B cell (primary cell): Measurements from ENCODE around the gene HARBI1. TPM values are rescaled to one million over a fixed set of nuclear protein-coding genes. Genes with fewer than 3 reads are reported as not detected.

Source experiments
- ATAC-seq: fragments of 200-7000 bp; cut with Tn5 transposase; one replicate; pipeline ENCODE4 v1.10.0; 2021; ENCODE audit warnings: low read depth, mild to moderate bottlenecking, moderate number of reproducible peaks, moderate library complexity
- CTCF ChIA-PET: fragments of 350-600 bp; sonication (Branson Sonifier 250); formaldehyde crosslinking; loops from one replicate; lab custom pipeline; 2021; ENCODE audit warnings: antibody characterized with exemption, inconsistent platforms; lab: Charles Lee
- POLR2A ChIA-PET: fragments of 350-600 bp; sonication (Branson Sonifier 250); formaldehyde crosslinking; loops from one replicate; lab custom pipeline; 2021; ENCODE audit warnings: antibody characterized with exemption; lab: Charles Lee
- DNase-seq: peaks from one replicate; pipeline ENCODE4 v3.0.0; 2013
- H2AFZ ChIP-seq: 2 replicates; pipeline ENCODE4 v1.6.1; 2012; ENCODE audit warnings: mild to moderate bottlenecking, low read depth, low read length; ENCODE audit not compliant: insufficient read depth, poor library complexity, severe bottlenecking
- H3K27ac ChIP-seq, 2 donors: 1 replicate in 1 of 2; 2 replicates in 1 of 2; pipeline ENCODE4 v1.5.1; 2012 to 2013; ENCODE audit warnings: low read length in 2 of 2, mild to moderate bottlenecking in 2 of 2, moderate library complexity in 1 of 2
- H3K27me3 ChIP-seq, 4 experiments: fragments of 200-600 bp in 1 of 4; sonication (generic) in 1 of 4; replicated peaks in 1 of 4; 1 replicate in 2 of 4; 2 replicates in 2 of 4; pipeline versions ENCODE4 v1.6.1 to v1.7.0; 2013 to 2016; ENCODE audit warnings: low read length in 3 of 4, mild to moderate bottlenecking in 2 of 4, mixed read lengths in 1 of 4, moderate library complexity in 1 of 4; ENCODE audit not compliant: insufficient read depth in 4 of 4, control insufficient read depth in 3 of 4; ENCODE audit errors: control extremely low read depth in 1 of 4
- H3K36me3 ChIP-seq, 2 experiments: replicated peaks in 1 of 2; 1 replicate in 1 of 2; 2 replicates in 1 of 2; pipeline versions ENCODE4 v1.6.1 to v1.7.1; 2013; ENCODE audit warnings: low read length in 1 of 2; ENCODE audit not compliant: insufficient read depth in 2 of 2, control insufficient read depth in 1 of 2; ENCODE audit errors: control extremely low read depth in 1 of 2, extremely low read depth in 1 of 2
- H3K4me1 ChIP-seq, 2 donors: fragments of 200-600 bp in 1 of 2; sonication (generic) in 1 of 2; 1 replicate in 1 of 2; 2 replicates in 1 of 2; pipeline versions ENCODE4 v1.5.1 to v1.6.1; 2013 to 2017; ENCODE audit warnings: low read length in 2 of 2; ENCODE audit not compliant: control insufficient read depth in 2 of 2, insufficient read depth in 2 of 2
- H3K4me2 ChIP-seq: replicated peaks from 2 replicates; pipeline ENCODE3; 2012; ENCODE audit warnings: mild to moderate bottlenecking, low read depth, low read length; ENCODE audit not compliant: poor library complexity, severe bottlenecking
- H3K4me3 ChIP-seq, 5 experiments: fragments of 200-600 bp in 1 of 5; sonication (generic) in 1 of 5; 1 replicate in 3 of 5; 2 replicates in 2 of 5; pipeline versions ENCODE4 v1.5.1 to v1.7.0; 2011 to 2016; ENCODE audit warnings: low read length in 4 of 5, mild to moderate bottlenecking in 4 of 5, low read depth in 2 of 5, control low read depth in 1 of 5, moderate library complexity in 1 of 5; ENCODE audit not compliant: insufficient read depth in 1 of 5; ENCODE audit errors: control extremely low read depth in 1 of 5, extremely low read depth in 1 of 5
- H3K79me2 ChIP-seq: fragments of 200-600 bp; sonication (generic); one replicate; pipeline ENCODE4 v1.6.0; 2016; ENCODE audit warnings: low read length; ENCODE audit not compliant: control insufficient read depth, insufficient read depth
- H3K9ac ChIP-seq: fragments of 200-600 bp; sonication (generic); 2 replicates; pipeline ENCODE4 v1.6.1; 2017; ENCODE audit warnings: mild to moderate bottlenecking, low read length, moderate library complexity
- H3K9me3 ChIP-seq, 3 donors: one replicate each; pipeline versions ENCODE4 v1.6.1 to v1.7.1; 2013; ENCODE audit warnings: low read length in 2 of 3; ENCODE audit not compliant: control insufficient read depth in 2 of 3, insufficient read depth in 1 of 3; ENCODE audit errors: control extremely low read depth in 1 of 3
- H4K20me1 ChIP-seq: 2 replicates; pipeline ENCODE4 v1.6.0; 2012; ENCODE audit warnings: mild to moderate bottlenecking, low read length; ENCODE audit not compliant: insufficient read depth, control insufficient read depth, poor library complexity, severe bottlenecking
- H3K27ac Mint-ChIP-seq: one replicate; pipeline ENCODE4 v1.8.0; 2021; ENCODE audit warnings: mixed read lengths
- H3K27me3 Mint-ChIP-seq: one replicate; pipeline ENCODE4 v1.8.0; 2021; ENCODE audit warnings: mixed read lengths
- H3K4me1 Mint-ChIP-seq: one replicate; pipeline ENCODE4 v1.8.0; 2021; ENCODE audit warnings: mixed read lengths
- H3K4me3 Mint-ChIP-seq: one replicate; pipeline ENCODE4 v1.8.0; 2021; ENCODE audit warnings: mixed read lengths
- H3K9me3 Mint-ChIP-seq: one replicate; pipeline ENCODE4 v1.8.0; 2022; ENCODE audit warnings: mixed read lengths; ENCODE audit not compliant: insufficient read depth
- EZH2 ChIP-seq: IDR thresholded peaks from 2 replicates; pipeline ENCODE4 v1.6.1; 2012; ENCODE audit warnings: borderline replicate concordance, low read depth, mild to moderate bottlenecking, moderate library complexity, low read length; ENCODE audit not compliant: insufficient read depth, poor library complexity, severe bottlenecking
- WGBS: methylation state at CpG from one replicate; pipeline ENCODE4 v1.1.5; 2013; ENCODE audit warnings: missing lambda C conversion rate; ENCODE audit not compliant: insufficient coverage; 5-methylcytosine and 5-hydroxymethylcytosine counted together
- intact Hi-C: fragments of 100-400 bp; cut with micrococcal nuclease; formaldehyde crosslinking; loops from one replicate; pipeline ENCODE4 v1.10.0; 2022
- polyA plus RNA-seq: library from polyadenylated mRNA; depleted of rRNA; stranded (reverse); fragments of >200 nt; gene quantifications from 2 replicates; pipeline ENCODE4 v1.2.3, GENCODE V29; 2012
- total RNA-seq, 2 donors: library from RNA; stranded (reverse); fragments of 120-200 nt in 1 of 2; gene quantifications; 1 replicate in 1 of 2; 2 replicates in 1 of 2; pipeline versions ENCODE4 v1.2.3 to v1.2.4, GENCODE V29; 2013 to 2022
- TF ChIP-seq, protein P1 (sequence below): fragments of 200-600 bp; IDR thresholded peaks from one replicate; pipeline ENCODE4 v1.8.0; 2022; ENCODE audit warnings: antibody characterized with exemption, mild to moderate bottlenecking

HARBI1 gene
- total and polyA plus RNA-seq, 2 donors (not counting 1 experiment from before 2014, with no cell fraction given), result 7.7 to 8.0 TPM

GRCh38 chr11:46649180-46649738 lies 32.2 kb upstream of the HARBI1 start:
- Histone ChIP-seq H4K20me1 (no peaks in the 10 kb centered on the region), H3K79me2 (peaks cover 4% of the 10 kb centered on the region), H3K9ac (no peak overlapping the region), H3K9me3 (no peaks in the 10 kb centered on the region), H3K27me3 (no peaks in the 10 kb centered on the region), H3K4me3 (no peak overlapping the region), H3K4me2 (no peak overlapping the region), H2AFZ (no peak overlapping the region), H3K36me3 (peaks cover 23 to 81% of the 10 kb centered on the region in 2 experiments), H3K4me1 (no peaks in the 10 kb centered on the region), H3K27ac (no peak overlapping the region)
- DNase-seq, result no peak
- no peak for ATAC-seq
- Mint-ChIP-seq H3K27me3 (no peaks in the 10 kb centered on the region), H3K27ac (no peak overlapping the region), H3K4me3 (no peak overlapping the region), H3K4me1 (no peaks in the 10 kb centered on the region), H3K9me3 (no peaks in the 10 kb centered on the region)
- no peak for TF ChIP-seq EZH2
- TF ChIP-seq, protein P1, sequence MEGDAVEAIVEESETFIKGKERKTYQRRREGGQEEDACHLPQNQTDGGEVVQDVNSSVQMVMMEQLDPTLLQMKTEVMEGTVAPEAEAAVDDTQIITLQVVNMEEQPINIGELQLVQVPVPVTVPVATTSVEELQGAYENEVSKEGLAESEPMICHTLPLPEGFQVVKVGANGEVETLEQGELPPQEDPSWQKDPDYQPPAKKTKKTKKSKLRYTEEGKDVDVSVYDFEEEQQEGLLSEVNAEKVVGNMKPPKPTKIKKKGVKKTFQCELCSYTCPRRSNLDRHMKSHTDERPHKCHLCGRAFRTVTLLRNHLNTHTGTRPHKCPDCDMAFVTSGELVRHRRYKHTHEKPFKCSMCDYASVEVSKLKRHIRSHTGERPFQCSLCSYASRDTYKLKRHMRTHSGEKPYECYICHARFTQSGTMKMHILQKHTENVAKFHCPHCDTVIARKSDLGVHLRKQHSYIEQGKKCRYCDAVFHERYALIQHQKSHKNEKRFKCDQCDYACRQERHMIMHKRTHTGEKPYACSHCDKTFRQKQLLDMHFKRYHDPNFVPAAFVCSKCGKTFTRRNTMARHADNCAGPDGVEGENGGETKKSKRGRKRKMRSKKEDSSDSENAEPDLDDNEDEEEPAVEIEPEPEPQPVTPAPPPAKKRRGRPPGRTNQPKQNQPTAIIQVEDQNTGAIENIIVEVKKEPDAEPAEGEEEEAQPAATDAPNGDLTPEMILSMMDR, result no peak
- intact Hi-C loops, result no loop called here
- ChIA-PET CTCF (no interaction called here), POLR2A (no interaction called here)
- 100% methylated on average over 1 of the region's 2 CpGs for WGBS

DNA sequence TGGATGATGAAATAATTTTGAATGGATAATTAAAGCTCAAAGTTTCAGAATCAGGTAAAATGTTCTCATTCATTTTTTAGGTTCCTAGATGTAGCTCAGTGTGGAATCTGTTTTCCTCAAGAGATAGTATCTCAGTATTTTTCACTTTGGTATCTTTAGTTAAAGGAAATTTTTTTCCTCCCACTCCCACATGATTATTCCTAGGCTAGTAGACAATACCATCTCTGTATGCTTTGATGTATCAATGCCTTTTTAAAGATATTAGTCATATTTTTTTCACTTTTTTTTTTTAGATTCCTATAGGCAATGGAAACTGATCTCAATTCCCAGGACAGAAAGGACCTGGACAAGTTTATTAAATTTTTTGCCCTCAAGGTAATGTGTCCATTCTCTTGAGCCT lies 27.0 kb upstream of the HARBI1 start:
- Histone ChIP-seq H4K20me1 (peaks cover 15% of the 10 kb centered on the region), H3K4me2 (no peak overlapping the region), H3K4me3 (no peak overlapping the region), H2AFZ (no peak overlapping the region), H3K9ac (no peak overlapping the region), H3K27ac (no peak overlapping the region), H3K79me2 (peaks cover 10% of the 10 kb centered on the region), H3K27me3 (no peaks in the 10 kb centered on the region), H3K36me3 (peaks cover 12 to 67% of the 10 kb centered on the region in 2 experiments), H3K4me1 (no peaks in the 10 kb centered on the region), H3K9me3 (peaks cover 0 to 3% (median 0%) of the 10 kb centered on the region in 3 donors)
- ChIA-PET CTCF (interaction anchor here (0.5 to 1.3 kb wide), 3 partner anchors 10 to 34 kb away, joined by 3 to 4 read pairs (median 3); no protein-coding TSS in a partner anchor), POLR2A (no interaction called here)
- Mint-ChIP-seq H3K4me3 (no peak overlapping the region), H3K27me3 (no peaks in the 10 kb centered on the region), H3K9me3 (no peaks in the 10 kb centered on the region), H3K27ac (no peak overlapping the region), H3K4me1 (peaks cover 2% of the 10 kb centered on the region)
- TF ChIP-seq, protein P1, result no peak
- no peak for TF ChIP-seq EZH2
- intact Hi-C loops, result no loop called here
- DNase-seq, result no peak
- ATAC-seq, result no peak
